Effector CD4-positive, alpha-beta T cell (primary cell): Measurements from ENCODE around the gene OR1J1.

Experiments used
- DNase-seq: peaks from one replicate; pipeline ENCODE4 v3.0.0-alpha.2; 2020

Gene OR1J1

DNA sequence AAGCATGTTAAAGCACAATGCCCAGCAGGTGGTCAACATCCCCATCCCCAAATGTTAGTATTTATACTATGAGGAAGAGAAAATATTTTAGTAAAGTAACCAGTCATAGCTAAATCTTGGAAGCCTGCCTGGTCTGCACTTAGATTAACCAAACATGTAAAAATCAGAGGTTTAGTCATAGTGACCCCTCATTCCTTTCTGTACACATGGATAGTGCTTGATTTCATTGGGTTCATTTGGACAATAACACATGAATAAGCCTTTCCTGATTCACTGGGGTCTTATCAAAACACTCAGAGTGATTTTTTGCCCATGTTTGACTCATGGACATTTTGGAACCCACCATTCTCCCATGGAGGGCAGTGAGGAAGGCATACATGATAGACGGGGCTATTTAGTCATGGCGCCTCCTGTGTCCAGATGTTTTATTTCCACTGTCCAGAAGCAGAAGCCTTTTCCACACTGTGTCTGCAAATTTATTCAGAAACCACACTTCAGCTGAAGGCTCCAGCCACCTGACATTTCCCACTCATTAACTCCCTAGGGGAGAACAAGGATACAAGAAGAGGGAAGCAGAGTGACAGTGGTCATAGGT is 32.5 kb downstream of the OR1J1 start:
- DNase-seq = no peak

- no peak for DNase-seq
Measured at GRCh38 chr9:122444041-122444733, 33.5 kb downstream of the OR1J1 start.

GRCh38 chr9:122442568-122442967 is 35.2 kb downstream of the OR1J1 start:
- no peak for DNase-seq
